Osteocyte (in vitro differentiated cells): Measurements from ENCODE around the gene RAB27A. TPM values are rescaled to one million over a fixed set of nuclear protein-coding genes. Genes with fewer than 3 reads are reported as not detected.

Experiments
- DNase-seq: peaks from one replicate; pipeline ENCODE4 v3.0.0; 2021; ENCODE audit warnings: mixed read lengths; ENCODE audit not compliant: unreplicated experiment; ENCODE audit errors: extremely low spot score
- H3K27ac Mint-ChIP-seq: one replicate; pipeline ENCODE4 v1.8.0; 2021; ENCODE audit warnings: mild to moderate bottlenecking, mixed read lengths; ENCODE audit not compliant: unreplicated experiment
- H3K27me3 Mint-ChIP-seq: one replicate; pipeline ENCODE4 v1.8.0; 2021; ENCODE audit warnings: mixed read lengths; ENCODE audit not compliant: unreplicated experiment
- H3K36me3 Mint-ChIP-seq: one replicate; pipeline ENCODE4 v1.8.0; 2021; ENCODE audit warnings: mixed read lengths; ENCODE audit not compliant: unreplicated experiment
- H3K4me1 Mint-ChIP-seq: one replicate; pipeline ENCODE4 v1.8.0; 2021; ENCODE audit warnings: mixed read lengths; ENCODE audit not compliant: unreplicated experiment
- H3K4me3 Mint-ChIP-seq: one replicate; pipeline ENCODE4 v1.8.0; 2021; ENCODE audit warnings: mild to moderate bottlenecking, moderate library complexity, mixed read lengths; ENCODE audit not compliant: unreplicated experiment
- H3K9me3 Mint-ChIP-seq: one replicate; pipeline ENCODE4 v1.8.0; 2021; ENCODE audit warnings: mixed read lengths; ENCODE audit not compliant: unreplicated experiment
- total RNA-seq: library from RNA; stranded (reverse); gene quantifications from 2 replicates; pipeline ENCODE4 v1.2.1, GENCODE V29; 2021
- TF ChIP-seq, protein P1 (sequence below): fragments of 200-600 bp; sonication (generic); IDR thresholded peaks from 2 replicates; pipeline ENCODE4 v1.5.0; 2021; ENCODE audit warnings: antibody characterized with exemption, mild to moderate bottlenecking, moderate library complexity

The RAB27A gene
- total RNA-seq, 1 donor from 2014 or later: 12.4 TPM

DNA sequence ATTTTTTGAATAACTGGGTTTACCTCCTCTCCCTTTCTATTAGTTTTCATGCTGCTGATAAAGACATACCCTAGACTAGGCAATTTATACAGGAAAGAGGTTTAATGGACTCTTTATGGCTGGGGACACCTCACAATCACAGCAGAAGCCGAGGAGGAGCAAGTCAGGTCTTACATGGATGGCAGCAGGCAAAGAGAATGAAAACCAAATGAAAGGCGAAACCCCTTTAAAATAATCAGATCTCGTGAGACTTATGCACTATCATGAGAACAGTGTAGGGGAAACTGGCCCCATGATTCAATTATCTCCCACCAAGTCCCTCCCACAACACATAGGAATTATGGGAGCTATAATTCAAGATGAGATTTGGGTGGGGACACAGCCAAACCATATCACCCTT is 90.9 kb downstream of the RAB27A start:
- Mint-ChIP-seq H3K36me3 (no peaks in the 10 kb centered on the region), H3K27ac (no peak overlapping the region)

GRCh38 chr15:55197719-55198118 is 91.9 kb downstream of the RAB27A start:
- peaks cover 9% of the 10 kb centered on the region for H3K4me1 Mint-ChIP-seq
- H3K9me3 Mint-ChIP-seq: no peaks in the 10 kb centered on the region
- TF ChIP-seq, protein P1, sequence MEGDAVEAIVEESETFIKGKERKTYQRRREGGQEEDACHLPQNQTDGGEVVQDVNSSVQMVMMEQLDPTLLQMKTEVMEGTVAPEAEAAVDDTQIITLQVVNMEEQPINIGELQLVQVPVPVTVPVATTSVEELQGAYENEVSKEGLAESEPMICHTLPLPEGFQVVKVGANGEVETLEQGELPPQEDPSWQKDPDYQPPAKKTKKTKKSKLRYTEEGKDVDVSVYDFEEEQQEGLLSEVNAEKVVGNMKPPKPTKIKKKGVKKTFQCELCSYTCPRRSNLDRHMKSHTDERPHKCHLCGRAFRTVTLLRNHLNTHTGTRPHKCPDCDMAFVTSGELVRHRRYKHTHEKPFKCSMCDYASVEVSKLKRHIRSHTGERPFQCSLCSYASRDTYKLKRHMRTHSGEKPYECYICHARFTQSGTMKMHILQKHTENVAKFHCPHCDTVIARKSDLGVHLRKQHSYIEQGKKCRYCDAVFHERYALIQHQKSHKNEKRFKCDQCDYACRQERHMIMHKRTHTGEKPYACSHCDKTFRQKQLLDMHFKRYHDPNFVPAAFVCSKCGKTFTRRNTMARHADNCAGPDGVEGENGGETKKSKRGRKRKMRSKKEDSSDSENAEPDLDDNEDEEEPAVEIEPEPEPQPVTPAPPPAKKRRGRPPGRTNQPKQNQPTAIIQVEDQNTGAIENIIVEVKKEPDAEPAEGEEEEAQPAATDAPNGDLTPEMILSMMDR: no peak

More for the DNA sequence above, 90.9 kb downstream of the RAB27A start:
- H3K4me1 Mint-ChIP-seq: peaks cover 2% of the 10 kb centered on the region
- H3K27me3 Mint-ChIP-seq: no peaks in the 10 kb centered on the region
- TF ChIP-seq, protein P1: no peak
- DNase-seq: no peak
- H3K9me3 Mint-ChIP-seq: no peaks in the 10 kb centered on the region
- H3K4me3 Mint-ChIP-seq: peak overlapping the region; percentile 12

GRCh38 chr15:55197362-55197705 is 92.3 kb downstream of the RAB27A start:
- peaks cover 9% of the 10 kb centered on the region for H3K4me1 Mint-ChIP-seq

More at GRCh38 chr15:55197719-55198118, 91.9 kb downstream of the RAB27A start:
- H3K27me3 Mint-ChIP-seq: no peaks in the 10 kb centered on the region
- H3K27ac Mint-ChIP-seq: no peak overlapping the region
- H3K4me3 Mint-ChIP-seq: no peak overlapping the region
- no peaks in the 10 kb centered on the region for H3K36me3 Mint-ChIP-seq
- no peak for DNase-seq

DNA sequence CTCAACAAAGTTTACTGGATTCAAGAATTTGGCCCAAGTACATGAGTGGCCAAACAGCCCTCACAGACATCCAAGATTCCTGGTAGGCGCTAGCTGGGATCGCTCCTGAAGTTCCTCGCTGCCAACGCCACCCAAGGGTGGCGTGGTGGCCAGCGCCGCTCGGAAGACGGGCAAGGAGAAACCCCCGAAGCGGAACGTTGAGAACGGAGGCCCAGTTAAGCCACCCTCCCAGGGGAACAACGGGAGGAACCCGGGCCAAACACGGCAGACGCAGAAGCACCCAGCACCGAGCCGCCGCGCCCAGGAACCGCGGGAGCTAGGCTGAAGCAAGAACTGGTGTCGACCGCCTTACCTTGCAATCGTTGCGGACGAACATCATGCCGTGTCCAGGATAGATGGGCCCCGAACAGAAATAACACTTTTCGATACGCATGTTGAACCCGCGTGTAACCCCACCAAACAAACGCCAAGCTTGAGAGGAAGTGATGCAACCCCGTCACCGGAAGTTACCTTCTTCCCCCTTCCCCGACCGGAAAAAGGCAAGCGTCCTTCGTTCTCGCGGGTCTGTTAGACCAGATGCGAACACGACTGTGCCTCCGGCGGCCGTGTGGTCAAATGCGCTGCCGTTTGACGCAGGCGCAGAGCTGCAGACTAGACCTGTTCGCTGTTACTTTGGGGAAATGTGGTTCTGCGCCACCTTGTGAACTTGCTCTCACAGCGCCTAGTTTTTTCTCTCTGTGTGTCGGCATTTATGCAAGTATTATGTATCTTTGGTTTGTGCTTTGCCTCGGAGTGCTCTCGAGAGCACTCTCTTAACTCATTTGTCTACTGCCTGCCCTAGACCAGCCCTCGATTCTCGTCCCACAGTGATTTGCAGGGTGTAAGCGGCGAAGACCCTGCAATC is 92.9 kb downstream of the RAB27A start, which contains the start of gene RSL24D1:
RSL24D1 (minus strand) TSS at position 484 of the 904 bp plus-strand sequence; CDS start at position 433, 51 bp downstream.
- Mint-ChIP-seq H3K27ac (no peak within 1 kb of the TSS), H3K27me3 (no peaks in the 10 kb centered on the region)

More at GRCh38 chr15:55197362-55197705, 92.3 kb downstream of the RAB27A start:
- H3K36me3 Mint-ChIP-seq: no peaks in the 10 kb centered on the region
- no peak for DNase-seq
- TF ChIP-seq, protein P1: no peak
- H3K27ac Mint-ChIP-seq: no peak overlapping the region
- no peaks in the 10 kb centered on the region for H3K9me3 Mint-ChIP-seq
- no peaks in the 10 kb centered on the region for H3K27me3 Mint-ChIP-seq
- no peak overlapping the region for H3K4me3 Mint-ChIP-seq

GRCh38 chr15:55195996-55196395 is 93.6 kb downstream of the RAB27A start:
- no peaks in the 10 kb centered on the region for H3K27me3 Mint-ChIP-seq
- no peak overlapping the region for H3K27ac Mint-ChIP-seq
- H3K4me3 Mint-ChIP-seq: no peak overlapping the region
- H3K9me3 Mint-ChIP-seq: no peaks in the 10 kb centered on the region
- H3K4me1 Mint-ChIP-seq: peaks cover 9% of the 10 kb centered on the region
- DNase-seq: no peak
- TF ChIP-seq, protein P1: no peak
- H3K36me3 Mint-ChIP-seq: peaks cover 8% of the 10 kb centered on the region

More for the DNA sequence above, 92.9 kb downstream of the RAB27A start, which contains the start of gene RSL24D1:
- peaks cover 9% of the 10 kb centered on the region for H3K4me1 Mint-ChIP-seq
- H3K36me3 Mint-ChIP-seq: peaks cover 1% of the 10 kb centered on the region
- H3K9me3 Mint-ChIP-seq: no peaks in the 10 kb centered on the region
- TF ChIP-seq, protein P1: peak; percentile 40
- no peak within 1 kb of the TSS for H3K4me3 Mint-ChIP-seq
- peak; percentile 98 for DNase-seq
